SK-N-DZ (cell line): ENCODE measurements around the gene SZRD1. TPM values are rescaled to one million over a fixed set of nuclear protein-coding genes. Genes with fewer than 3 reads are reported as not detected.
"Not testable (repeated sequence)": the region's sequence is repeated elsewhere in the genome, so short reads cannot be mapped to it uniquely, and the experiment has no call there.

Experiments
- DNase-seq: peaks from one replicate; pipeline ENCODE4 v3.0.0-alpha.2; 2015; ENCODE audit warnings: low spot score
- polyA plus RNA-seq, 2 experiments: library from polyadenylated mRNA; depleted of rRNA; stranded (reverse); fragments of >200 nt; gene quantifications; 2 replicates each; pipeline ENCODE4 v1.2.3, GENCODE V29; 2014

SZRD1 gene, protein sequence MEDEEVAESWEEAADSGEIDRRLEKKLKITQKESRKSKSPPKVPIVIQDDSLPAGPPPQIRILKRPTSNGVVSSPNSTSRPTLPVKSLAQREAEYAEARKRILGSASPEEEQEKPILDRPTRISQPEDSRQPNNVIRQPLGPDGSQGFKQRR
- 42.6 and 43.0 TPM in 2 replicates for polyA plus RNA-seq (2014; cell fraction: cytosol; rRNA removed)
- polyA plus RNA-seq (2014; cell fraction: nucleus; rRNA removed): 20.3 and 28.1 TPM in 2 replicates

- peak; percentile 98 for DNase-seq
These were observed at the start of gene SZRD1 for GRCh38 chr1:16366722-16367257. Gene SZRD1 (plus strand): TSS chr1:16367242. CDS start chr1:16367258, 16 bp downstream.

DNA sequence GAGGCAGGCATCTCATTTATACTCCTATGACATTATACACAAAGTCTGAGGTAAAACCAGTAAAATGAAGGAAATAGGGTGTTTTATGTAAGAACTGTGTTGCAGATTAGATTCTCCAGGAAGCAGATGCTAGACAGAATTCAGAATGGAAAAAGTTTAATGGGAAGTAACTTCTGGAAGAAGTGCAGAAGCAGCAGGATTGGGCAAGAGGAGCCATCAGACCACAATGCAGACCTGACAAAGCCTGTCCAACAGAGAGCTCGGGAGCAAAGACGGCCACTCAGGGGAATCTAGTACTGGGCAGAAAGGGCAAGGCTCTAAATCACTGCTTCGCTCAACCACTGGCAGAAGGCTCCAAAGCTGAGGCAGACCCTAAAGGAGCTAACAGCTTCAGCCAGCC, 48.5 kb upstream of the SZRD1 start:
- DNase-seq: no peak

DNA sequence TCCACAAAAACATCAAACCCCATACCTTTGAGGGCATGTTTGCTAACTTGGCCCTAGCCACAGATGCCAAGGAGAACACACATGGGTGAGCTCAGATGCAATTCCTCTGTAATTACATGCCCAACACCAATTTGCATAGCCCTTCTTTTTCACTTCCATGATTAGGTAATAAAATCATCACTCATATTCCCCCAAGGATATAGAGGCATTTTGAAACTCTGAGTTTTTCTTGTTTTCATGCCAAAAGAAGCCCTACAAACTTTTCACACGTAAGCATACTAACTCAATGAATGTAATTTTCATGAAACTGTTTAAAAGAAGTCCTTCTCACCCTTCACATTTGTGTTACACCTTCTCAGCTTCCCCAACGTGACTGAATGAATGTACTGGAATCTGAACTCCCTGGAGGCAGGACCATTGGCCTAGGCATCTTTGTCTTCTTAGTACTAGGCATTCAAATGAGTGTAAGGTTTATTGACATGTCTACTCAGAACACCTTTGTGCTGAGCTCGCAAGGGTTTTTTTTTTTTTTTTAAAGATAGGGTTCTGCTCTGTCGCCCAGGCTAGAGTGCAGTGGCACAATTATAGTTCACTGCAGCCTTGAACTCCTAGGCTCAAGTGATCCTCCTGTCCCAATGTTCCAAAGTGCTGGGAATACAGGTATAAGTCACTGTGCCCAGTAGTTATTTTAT, 45.7 kb upstream of the SZRD1 start:
- DNase-seq: no peak

DNA sequence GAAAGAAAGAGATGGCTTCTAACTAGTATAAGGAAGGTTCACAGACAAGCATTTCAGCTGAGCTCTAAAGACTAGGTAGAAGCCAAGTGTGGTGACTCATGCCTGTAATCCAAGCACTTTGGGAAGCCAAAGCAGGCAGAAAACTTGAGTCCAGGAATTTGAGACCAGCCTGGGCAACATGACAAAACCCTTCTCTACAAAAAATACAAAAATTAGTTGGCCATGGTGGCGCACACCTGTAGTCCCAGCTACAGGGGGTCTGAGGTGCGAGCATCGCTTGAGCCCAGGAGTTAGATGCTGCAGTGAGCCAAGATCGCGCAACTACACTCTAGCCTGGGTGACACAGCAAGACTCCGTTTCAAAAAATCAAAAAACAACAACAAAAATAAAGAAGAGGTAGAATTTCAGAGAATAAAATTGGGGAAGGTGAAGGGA, 42.6 kb upstream of the SZRD1 start:
- DNase-seq: no peak

- no peak for DNase-seq
These were observed 40.1 kb upstream of the SZRD1 start for GRCh38 chr1:16326833-16327404.

GRCh38 chr1:16334655-16335340, 32.2 kb upstream of the SZRD1 start:
- no peak for DNase-seq

- no peak for DNase-seq
These were observed 28.1 kb upstream of the SZRD1 start for GRCh38 chr1:16338961-16339360.

DNA sequence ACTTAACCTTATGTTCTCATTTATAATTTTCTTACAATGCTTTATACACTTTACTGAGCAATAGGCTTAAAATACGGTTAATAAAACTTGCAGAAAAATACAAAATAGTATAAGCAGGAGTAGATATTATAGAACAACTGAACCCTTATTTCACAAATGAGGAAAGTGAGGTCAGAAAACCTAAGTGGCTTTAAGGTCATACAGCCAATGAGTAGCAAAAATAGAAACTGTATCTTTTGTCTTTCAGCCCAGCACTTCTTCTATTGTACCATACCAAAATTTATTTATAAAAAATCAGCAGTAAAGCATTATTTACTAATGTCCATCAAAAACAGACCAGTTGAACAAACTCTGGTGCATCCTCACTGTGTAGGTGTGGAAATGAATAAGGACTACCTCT, 26.4 kb upstream of the SZRD1 start:
- no peak for DNase-seq

DNA sequence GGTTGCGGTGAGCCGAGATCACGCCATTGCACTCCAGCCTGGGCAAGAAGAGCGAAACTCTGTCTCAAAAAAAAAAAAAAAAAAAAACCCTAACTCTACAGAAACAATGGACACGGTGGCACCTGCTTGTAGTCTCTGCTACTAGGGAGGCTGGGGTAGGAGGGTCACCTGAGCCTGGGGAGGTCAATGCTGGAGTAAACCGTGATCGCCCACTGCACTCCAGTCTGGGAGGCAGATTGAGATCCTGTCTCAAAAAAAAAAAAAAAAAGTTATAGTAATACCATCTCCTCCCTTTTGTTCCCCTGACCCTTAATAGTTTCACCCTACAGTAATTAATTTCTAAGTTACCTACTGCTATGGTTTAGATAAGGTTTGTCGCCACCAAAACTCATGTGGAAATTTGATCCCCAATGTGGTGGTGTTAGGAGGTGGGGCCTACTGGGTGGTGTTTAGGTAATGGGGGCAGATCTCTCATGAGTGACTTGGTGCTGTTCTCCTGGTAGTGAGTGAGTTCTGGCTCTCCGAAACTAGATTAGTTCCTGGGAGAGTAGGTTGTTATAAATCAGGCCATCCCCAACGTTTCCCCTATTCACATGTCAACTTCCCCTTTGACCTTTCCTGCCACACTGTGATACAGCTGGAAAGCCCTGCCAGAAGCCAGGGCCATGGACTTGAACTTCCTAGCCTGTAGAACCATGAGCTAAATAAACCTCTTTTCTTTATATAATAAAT, 24.5 kb upstream of the SZRD1 start:
- DNase-seq: no peak

- not testable (repeated sequence) for DNase-seq
These were observed 23.8 kb upstream of the SZRD1 start for GRCh38 chr1:16343276-16343675.

GRCh38 chr1:16348414-16349182, 18.4 kb upstream of the SZRD1 start:
- no peak for DNase-seq

- DNase-seq: no peak
These were observed 17.1 kb upstream of the SZRD1 start for GRCh38 chr1:16349847-16350406.

- no peak for DNase-seq
These were observed 15.5 kb upstream of the SZRD1 start for GRCh38 chr1:16351456-16351993.

DNA sequence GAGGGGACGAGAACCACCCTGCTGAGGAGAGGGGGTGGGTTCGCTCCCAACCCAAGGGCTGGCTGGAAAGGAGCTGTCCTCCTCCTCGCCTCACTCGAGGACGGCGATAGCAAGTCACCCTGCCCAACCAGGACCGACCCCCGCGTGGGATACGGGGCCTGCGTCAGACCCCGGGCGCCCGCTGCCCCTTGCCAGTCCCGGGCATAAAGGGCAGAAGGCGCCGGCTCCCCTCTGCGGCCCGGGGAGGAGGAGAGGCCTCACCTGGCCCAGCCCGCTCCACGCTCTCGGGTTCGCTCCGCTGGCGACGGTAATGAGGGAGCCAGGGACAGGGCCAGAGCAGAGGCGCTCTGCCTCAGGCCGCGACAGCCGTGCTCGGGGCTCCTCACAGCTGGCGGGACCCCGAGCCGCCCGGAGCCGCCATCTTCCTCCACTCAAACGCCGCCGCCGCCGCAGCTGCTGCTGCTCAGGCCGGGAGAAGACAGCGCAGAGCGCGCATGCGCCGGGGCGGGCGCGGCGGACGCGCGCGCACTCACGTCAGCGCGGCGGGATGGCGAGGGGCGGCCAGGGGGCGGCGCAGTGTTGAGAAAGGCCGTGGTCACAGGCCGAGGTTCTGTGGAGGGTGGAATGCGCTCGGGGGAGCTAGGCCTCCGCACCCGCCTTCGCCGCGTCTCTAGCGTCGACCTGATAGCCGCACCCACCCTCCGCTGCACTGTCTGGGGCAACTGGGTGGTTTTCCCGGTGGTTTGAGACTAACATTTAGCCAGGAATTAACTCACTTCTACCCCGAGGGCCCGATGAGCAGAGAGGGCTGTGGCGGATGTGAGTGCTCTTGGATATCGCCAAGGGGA, 14.8 kb upstream of the SZRD1 start, which contains the start of gene FBXO42:
FBXO42 (minus strand) TSS at position 487 of the 848 bp plus-strand sequence. CDS start 37,062 bp downstream, outside the sequence.
- DNase-seq: peak; percentile 84

GRCh38 chr1:16352842-16353535, 14.1 kb upstream of the SZRD1 start:
- no peak for DNase-seq

- no peak for DNase-seq
These were observed 12.4 kb upstream of the SZRD1 start for GRCh38 chr1:16354619-16355018.

- no peak for DNase-seq
These were observed 10.2 kb upstream of the SZRD1 start for GRCh38 chr1:16356867-16357266.

DNA sequence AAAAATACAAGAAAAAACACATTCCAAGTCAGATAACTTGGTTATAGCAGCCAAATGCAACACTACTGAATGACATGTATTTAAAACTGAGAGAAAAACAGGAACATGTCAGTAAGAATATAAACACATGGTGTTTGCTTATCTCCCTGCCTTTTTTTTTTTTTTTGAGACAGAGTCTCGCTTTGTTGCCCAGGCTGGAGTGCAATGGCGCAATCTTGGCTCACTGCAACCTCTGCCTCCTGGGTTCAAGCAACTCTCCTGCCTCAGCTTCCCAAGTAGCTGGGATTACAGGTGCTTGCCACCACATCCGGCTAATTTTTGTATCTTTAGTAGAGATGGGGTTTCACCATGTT, 1.9 kb upstream of the SZRD1 start:
- DNase-seq: not testable (repeated sequence)
